Renal cortical epithelial cell (primary cell): ENCODE results near the gene FHOD3. TPM values are rescaled to one million over a fixed set of nuclear protein-coding genes. Genes with fewer than 3 reads are reported as not detected.
A peak's percentile ranks its signal among the peaks of the same experiment; 100 is the strongest.

Experiments
- DNase-seq: peaks from one replicate; pipeline ENCODE4 v3.0.0-alpha.2; 2011; ENCODE audit warnings: low read depth
- total RNA-seq: library from RNA; depleted of rRNA; stranded (reverse); fragments of >200 nt; gene quantifications from 2 replicates; pipeline ENCODE4 v1.2.3, GENCODE V29; 2014

FHOD3 gene
- total RNA-seq, 1 donor from 2014 or later: 117 TPM

GRCh38 chr18:36477776-36478175 is 180.3 kb downstream of the FHOD3 start:
- DNase-seq: no peak

GRCh38 chr18:36481201-36481657 is 183.7 kb downstream of the FHOD3 start:
- no peak for DNase-seq

GRCh38 chr18:36481935-36482334 is 184.4 kb downstream of the FHOD3 start:
- no peak for DNase-seq

GRCh38 chr18:36484591-36484990 is 187.1 kb downstream of the FHOD3 start:
- no peak for DNase-seq

GRCh38 chr18:36485772-36486171 is 188.3 kb downstream of the FHOD3 start:
- DNase-seq: no peak

GRCh38 chr18:36488131-36488530 is 190.6 kb downstream of the FHOD3 start:
- no peak for DNase-seq

GRCh38 chr18:36490897-36491296 is 193.4 kb downstream of the FHOD3 start:
- no peak for DNase-seq

- DNase-seq: peak; percentile 33
Observed at GRCh38 chr18:36492604-36493329, 195.3 kb downstream of the FHOD3 start.

- DNase-seq: peak; percentile 91
Observed at GRCh38 chr18:36493349-36494159, 196.0 kb downstream of the FHOD3 start.

- no peak for DNase-seq
Observed at GRCh38 chr18:36494160-36494437, 196.6 kb downstream of the FHOD3 start.

- no peak for DNase-seq
Observed at GRCh38 chr18:36496022-36496421, 198.5 kb downstream of the FHOD3 start.

- no peak for DNase-seq
Observed at GRCh38 chr18:36499938-36500337, 202.4 kb downstream of the FHOD3 start.

- DNase-seq: no peak
Observed at GRCh38 chr18:36501100-36501499, 203.6 kb downstream of the FHOD3 start.

- no peak for DNase-seq
Observed at GRCh38 chr18:36503477-36503876, 206.0 kb downstream of the FHOD3 start.

GRCh38 chr18:36504928-36505327 is 207.4 kb downstream of the FHOD3 start:
- DNase-seq: no peak

GRCh38 chr18:36505665-36506064 is 208.2 kb downstream of the FHOD3 start:
- DNase-seq: no peak

- no peak for DNase-seq
Observed at GRCh38 chr18:36509646-36510197, 212.2 kb downstream of the FHOD3 start.

GRCh38 chr18:36511791-36512352 is 214.4 kb downstream of the FHOD3 start:
- no peak for DNase-seq

GRCh38 chr18:36513556-36513955 is 216.0 kb downstream of the FHOD3 start:
- no peak for DNase-seq

- no peak for DNase-seq
Observed at GRCh38 chr18:36514778-36515177, 217.3 kb downstream of the FHOD3 start.

GRCh38 chr18:36516258-36516657 is 218.7 kb downstream of the FHOD3 start:
- no peak for DNase-seq

GRCh38 chr18:36516726-36517125 is 219.2 kb downstream of the FHOD3 start:
- no peak for DNase-seq

GRCh38 chr18:36518839-36519238 is 221.3 kb downstream of the FHOD3 start:
- DNase-seq: no peak
